GM13976 (cell line): Measurements from ENCODE around the gene NEURL1B.
"Not testable (repeated sequence)": the region's sequence is repeated elsewhere in the genome, so short reads cannot be mapped to it uniquely, and the experiment has no call there.

ENCODE experiments used
- DNase-seq: peaks from one replicate; pipeline ENCODE4 v3.0.0; 2012; ENCODE audit warnings: low spot score
- in situ Hi-C: fragments of 300-500 bp; cut with MboI; formaldehyde crosslinking; loops from one replicate; pipeline ENCODE4 v1.12.0; 2022; ENCODE audit warnings: low sequenced_read_pairs, mixed read lengths, inconsistent platforms; ENCODE audit not compliant: unreplicated experiment
- TF ChIP-seq, protein P1 (sequence below): IDR thresholded peaks from 2 replicates; pipeline ENCODE4 v1.5.1; 2012; ENCODE audit warnings: borderline replicate concordance, mild to moderate bottlenecking; ENCODE audit not compliant: insufficient read depth; ENCODE audit errors: extremely low read depth, missing control alignments, control extremely low read depth

Gene NEURL1B

DNA sequence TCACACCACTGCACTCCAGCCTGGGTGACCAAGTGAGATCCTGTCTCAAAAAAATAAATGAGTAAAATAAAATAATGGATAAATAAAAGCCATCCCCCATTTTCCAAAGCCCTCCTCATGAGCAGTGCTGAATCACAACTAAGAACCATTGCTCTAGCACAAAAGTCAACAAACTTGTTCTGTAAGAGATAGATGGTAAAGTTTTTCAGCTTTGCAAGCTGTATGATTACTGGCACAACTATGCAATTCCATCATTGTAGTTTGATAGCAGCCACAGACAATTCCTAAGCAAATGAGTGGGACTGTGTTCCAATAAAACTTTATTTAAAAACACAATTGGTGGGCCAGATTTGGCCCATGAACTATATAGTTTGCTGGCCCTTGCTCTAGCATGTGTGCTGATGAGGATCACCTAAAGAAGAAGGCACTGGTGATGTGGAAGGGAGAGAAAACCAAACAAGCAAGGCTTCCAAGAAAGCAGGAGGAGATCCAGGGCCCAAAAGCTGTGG is 64.6 kb downstream of the NEURL1B start:
- TF ChIP-seq, protein P1, sequence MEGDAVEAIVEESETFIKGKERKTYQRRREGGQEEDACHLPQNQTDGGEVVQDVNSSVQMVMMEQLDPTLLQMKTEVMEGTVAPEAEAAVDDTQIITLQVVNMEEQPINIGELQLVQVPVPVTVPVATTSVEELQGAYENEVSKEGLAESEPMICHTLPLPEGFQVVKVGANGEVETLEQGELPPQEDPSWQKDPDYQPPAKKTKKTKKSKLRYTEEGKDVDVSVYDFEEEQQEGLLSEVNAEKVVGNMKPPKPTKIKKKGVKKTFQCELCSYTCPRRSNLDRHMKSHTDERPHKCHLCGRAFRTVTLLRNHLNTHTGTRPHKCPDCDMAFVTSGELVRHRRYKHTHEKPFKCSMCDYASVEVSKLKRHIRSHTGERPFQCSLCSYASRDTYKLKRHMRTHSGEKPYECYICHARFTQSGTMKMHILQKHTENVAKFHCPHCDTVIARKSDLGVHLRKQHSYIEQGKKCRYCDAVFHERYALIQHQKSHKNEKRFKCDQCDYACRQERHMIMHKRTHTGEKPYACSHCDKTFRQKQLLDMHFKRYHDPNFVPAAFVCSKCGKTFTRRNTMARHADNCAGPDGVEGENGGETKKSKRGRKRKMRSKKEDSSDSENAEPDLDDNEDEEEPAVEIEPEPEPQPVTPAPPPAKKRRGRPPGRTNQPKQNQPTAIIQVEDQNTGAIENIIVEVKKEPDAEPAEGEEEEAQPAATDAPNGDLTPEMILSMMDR: no peak
- DNase-seq: no peak
- in situ Hi-C loops: no loop called here

DNA sequence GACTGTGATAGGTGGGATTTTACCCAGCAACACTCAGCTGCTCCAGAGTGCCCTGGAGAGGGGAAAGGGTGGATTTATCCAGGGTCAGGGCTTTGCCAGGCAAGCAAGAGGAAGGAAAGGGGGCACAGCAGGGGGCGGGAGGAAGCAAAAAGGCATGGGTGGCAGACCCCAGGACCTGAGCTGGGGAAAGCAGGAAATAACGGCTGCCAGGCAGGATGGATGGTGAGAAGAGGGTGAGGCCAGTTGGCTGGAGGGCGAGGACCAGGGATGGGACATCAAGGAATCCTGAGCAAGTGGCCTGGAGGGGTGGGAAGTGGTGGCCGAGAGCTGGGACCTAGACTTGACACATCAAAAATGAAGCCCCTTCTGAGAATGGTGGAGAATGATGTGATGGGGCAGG is 65.7 kb downstream of the NEURL1B start:
- DNase-seq: no peak
- in situ Hi-C loops: no loop called here
- TF ChIP-seq, protein P1: no peak

DNA sequence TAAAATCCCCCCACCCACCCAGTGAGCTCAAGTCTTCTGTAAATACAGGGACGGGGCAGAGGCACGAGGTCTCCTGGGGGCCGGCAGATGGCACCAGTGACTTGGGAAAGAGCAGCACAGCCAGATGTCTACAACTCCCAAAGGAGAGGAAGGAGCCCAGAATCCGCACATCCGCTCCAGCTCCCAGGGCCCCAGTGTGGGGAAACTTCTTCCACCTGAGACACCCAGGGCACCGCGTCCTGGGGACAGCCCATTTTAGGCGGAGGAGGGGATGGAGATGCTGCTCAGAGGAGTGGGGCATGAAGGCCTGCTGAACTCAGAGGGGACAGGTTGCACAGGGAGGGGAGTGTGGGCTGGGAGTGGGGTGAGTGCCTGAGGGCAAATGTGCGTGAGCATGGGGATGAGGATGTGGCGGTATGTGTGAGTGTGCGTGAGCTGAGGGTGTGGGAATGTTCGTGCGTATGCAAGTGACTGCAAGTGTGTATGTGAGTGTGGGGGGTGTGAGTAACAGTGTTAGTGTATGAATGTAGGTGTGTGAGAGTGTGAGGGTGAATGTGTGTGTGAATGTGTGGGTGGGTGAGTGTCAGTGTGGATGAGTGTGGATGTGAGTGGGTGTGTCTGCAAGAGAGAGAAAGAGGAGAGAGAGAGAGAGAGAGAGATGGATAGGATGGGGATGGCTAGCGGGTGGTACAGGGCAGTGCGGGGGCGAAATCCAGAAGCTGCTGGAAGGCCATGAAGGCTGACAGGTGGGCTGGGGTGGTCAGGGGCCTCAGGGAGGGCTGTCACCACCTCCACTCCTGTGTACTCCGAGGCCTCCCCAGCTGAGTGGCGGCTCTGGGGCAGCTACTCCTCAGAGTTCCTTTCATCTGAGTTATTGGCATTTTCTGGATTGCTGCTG is 66.5 kb downstream of the NEURL1B start:
- TF ChIP-seq, protein P1: peak; percentile 24
- in situ Hi-C loops: no loop called here
- no peak for DNase-seq

DNA sequence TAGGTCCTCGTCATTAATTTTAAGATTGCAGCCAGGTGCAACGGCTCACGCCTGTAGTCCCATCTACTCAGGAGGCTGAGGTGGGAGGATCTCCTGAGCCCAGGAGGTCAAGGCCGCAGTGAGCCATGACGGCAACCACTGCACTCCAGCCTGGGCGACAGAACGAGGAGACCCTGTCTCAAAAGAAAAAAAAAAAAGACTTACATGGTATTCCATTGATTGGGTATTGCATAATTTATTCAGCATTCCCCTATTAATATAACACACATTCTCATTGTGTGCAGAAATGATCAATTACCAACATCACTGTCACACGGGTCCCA is 67.1 kb downstream of the NEURL1B start:
- in situ Hi-C loops: no loop called here
- DNase-seq: no peak
- TF ChIP-seq, protein P1: no peak

DNA sequence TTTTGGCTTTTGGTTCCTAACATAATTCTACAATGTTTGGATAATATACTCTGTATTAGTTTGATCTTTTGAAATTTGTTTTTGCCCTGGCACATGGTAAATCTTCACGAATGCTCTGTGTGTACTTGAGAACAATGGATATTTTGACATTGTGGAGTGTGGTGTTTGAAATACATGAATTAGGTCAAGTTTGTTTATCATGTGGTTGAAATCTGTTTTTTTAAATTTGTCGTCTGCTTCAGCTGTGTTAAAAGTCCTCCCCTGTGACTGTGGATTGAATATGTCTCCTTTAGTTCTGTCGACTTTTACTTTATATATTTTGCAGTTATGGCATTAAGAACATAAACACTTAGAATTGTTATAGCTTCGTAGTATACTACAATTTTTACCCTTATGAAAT is 69.6 kb downstream of the NEURL1B start:
- TF ChIP-seq, protein P1: no peak
- in situ Hi-C loops: loop anchor here (5.0 kb wide), 1 partner anchor 217 kb away; no protein-coding TSS in a partner anchor
- DNase-seq: no peak

DNA sequence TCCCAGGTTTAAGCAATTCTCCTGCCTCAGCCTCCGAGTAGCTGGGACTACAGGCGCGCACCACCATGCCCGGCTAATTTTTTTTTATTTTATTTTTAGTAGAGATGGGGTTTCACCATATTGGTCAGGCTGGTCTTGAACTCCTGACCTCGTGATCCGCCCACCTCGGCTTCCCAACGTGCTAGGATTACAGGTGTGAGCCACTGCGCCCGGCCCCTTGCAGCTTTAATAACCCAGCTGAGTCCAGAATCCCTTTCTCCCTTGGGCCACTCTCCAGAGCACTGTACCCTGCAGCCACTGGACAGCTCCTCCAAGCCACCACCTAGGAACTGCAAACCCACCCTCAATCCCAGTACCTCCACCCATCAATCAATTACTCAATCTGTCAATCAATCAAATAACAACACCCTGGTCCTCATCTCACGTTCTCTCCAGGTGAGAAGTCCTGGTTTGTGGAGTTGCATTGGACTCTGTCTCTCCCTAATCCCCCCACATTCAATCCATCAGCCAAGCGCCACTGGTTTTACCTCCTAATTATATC is 70.3 kb downstream of the NEURL1B start:
- DNase-seq: not testable (repeated sequence)
- in situ Hi-C loops: loop anchor here (5.0 kb wide), 1 partner anchor 216 kb away; no protein-coding TSS in a partner anchor

DNA sequence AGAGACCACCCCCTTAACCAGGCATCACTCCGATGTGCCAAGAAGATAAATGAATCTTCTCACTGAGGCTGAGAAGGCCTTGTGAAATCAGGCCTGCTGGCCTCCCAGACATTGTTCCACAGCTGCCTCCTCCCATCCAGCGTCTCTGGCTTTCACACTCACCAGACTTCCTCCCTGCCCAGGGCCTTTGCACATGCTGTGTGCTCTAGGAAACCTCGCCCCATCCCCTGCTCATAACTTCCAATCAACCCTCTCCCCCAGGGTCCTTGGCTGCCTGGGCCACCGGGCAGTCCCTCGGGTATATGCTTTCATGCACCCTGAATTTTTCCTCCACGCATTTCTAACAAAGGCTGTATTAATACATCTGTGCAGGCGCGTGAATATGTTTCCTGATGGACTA is 71.5 kb downstream of the NEURL1B start:
- DNase-seq: no peak
- in situ Hi-C loops: loop anchor here (5.0 kb wide), 1 partner anchor 215 kb away; no protein-coding TSS in a partner anchor
- TF ChIP-seq, protein P1: no peak
